ENCODE results near the gene EIF2AK3.

Gene EIF2AK3

GRCh38 chr2:88538362-88538917 lies 88.8 kb downstream of the EIF2AK3 start:
- POLR2A ChIA-PET = no interaction called here
- H3K4me1 ChIP-seq (ENCODE audit: control insufficient read depth, insufficient read depth, low read length) = no peaks in the 10 kb centered on the region
- CTCF ChIA-PET = interaction anchor here (0.6 kb wide), 1 partner anchor 257 kb away, joined by 3 read pairs; no protein-coding TSS in a partner anchor

GRCh38 chr2:88537640-88538039 lies 89.6 kb downstream of the EIF2AK3 start:
- POLR2A ChIA-PET = no interaction called here
- H3K4me1 ChIP-seq (ENCODE audit: control insufficient read depth, insufficient read depth, low read length) = no peaks in the 10 kb centered on the region
- CTCF ChIA-PET = interaction anchor here (0.6 kb wide), 2 partner anchors 59 to 256 kb away, joined by 3 to 4 read pairs; no protein-coding TSS in a partner anchor
- TF ChIP-seq GLIS1 (tag by site-specific recombination; IDR thresholded peaks at IDR 0.05) (0 out of 2 replicates have a peak, but pooled peaks have one; percentile 12), ZIC2 (tag by site-specific recombination; IDR thresholded peaks at IDR 0.05) (no peak)
- no peak overlapping the region for H3K4me3 ChIP-seq (ENCODE audit: low read depth, low read length)
- H3K36me3 ChIP-seq (ENCODE audit: control insufficient read depth in 2 of 2, insufficient read depth in 1 of 2, low read length in 2 of 2) = no peaks in the 10 kb centered on the region
- no peak overlapping the region for H3K27ac ChIP-seq (ENCODE audit: extremely low read depth, low read depth, low read length)
- H3K9me3 ChIP-seq (ENCODE audit: control insufficient read depth, insufficient read depth, low read depth, low read length) = no peaks in the 10 kb centered on the region

More at GRCh38 chr2:88538362-88538917, 88.8 kb downstream of the EIF2AK3 start:
- peak; percentile 49 for TF ChIP-seq SETDB1 (IDR thresholded peaks at IDR 0.05; ENCODE audit: insufficient read length, low read length)
- TF ChIP-seq ZNF544 (tag by site-specific recombination; IDR thresholded peaks at IDR 0.05) = no peak
- TF ChIP-seq, protein P1, sequence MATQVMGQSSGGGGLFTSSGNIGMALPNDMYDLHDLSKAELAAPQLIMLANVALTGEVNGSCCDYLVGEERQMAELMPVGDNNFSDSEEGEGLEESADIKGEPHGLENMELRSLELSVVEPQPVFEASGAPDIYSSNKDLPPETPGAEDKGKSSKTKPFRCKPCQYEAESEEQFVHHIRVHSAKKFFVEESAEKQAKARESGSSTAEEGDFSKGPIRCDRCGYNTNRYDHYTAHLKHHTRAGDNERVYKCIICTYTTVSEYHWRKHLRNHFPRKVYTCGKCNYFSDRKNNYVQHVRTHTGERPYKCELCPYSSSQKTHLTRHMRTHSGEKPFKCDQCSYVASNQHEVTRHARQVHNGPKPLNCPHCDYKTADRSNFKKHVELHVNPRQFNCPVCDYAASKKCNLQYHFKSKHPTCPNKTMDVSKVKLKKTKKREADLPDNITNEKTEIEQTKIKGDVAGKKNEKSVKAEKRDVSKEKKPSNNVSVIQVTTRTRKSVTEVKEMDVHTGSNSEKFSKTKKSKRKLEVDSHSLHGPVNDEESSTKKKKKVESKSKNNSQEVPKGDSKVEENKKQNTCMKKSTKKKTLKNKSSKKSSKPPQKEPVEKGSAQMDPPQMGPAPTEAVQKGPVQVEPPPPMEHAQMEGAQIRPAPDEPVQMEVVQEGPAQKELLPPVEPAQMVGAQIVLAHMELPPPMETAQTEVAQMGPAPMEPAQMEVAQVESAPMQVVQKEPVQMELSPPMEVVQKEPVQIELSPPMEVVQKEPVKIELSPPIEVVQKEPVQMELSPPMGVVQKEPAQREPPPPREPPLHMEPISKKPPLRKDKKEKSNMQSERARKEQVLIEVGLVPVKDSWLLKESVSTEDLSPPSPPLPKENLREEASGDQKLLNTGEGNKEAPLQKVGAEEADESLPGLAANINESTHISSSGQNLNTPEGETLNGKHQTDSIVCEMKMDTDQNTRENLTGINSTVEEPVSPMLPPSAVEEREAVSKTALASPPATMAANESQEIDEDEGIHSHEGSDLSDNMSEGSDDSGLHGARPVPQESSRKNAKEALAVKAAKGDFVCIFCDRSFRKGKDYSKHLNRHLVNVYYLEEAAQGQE (tag by site-specific recombination; IDR thresholded peaks at IDR 0.05) = no peak
- no peaks in the 10 kb centered on the region for H3K36me3 ChIP-seq (ENCODE audit: control insufficient read depth in 2 of 2, insufficient read depth in 1 of 2, low read length in 2 of 2)
- no peaks in the 10 kb centered on the region for H3K9me3 ChIP-seq (ENCODE audit: control insufficient read depth, insufficient read depth, low read depth, low read length)
- H3K27ac ChIP-seq (ENCODE audit: extremely low read depth, low read depth, low read length) = no peak overlapping the region
- H3K4me3 ChIP-seq (ENCODE audit: low read depth, low read length) = no peak overlapping the region

DNA sequence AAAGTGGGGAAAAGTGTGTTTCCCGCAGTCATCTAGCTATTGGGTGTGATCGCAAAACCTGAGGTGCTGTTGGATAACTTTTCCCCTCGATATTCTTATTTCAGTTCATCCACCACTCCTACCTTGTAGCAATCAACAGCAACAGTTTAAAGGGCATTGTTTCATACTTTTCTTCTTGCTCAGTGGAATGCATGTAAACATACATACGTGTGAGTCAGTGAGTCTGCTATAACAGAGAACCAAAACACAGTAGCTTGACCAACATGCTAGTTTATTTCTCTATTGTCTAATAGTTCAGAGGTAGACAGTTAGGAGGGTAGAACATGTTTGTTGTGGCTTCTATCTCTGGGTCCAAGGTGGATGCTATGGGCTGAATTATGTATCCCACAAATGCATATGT lies 97.2 kb downstream of the EIF2AK3 start:
- H3K9me3 ChIP-seq (ENCODE audit: control insufficient read depth, insufficient read depth, low read depth, low read length) = no peaks in the 10 kb centered on the region
- H3K36me3 ChIP-seq (ENCODE audit: control insufficient read depth in 2 of 2, insufficient read depth in 1 of 2, low read length in 2 of 2) = no peaks in the 10 kb centered on the region
- POLR2A ChIA-PET = no interaction called here
- TF ChIP-seq ZNF37A (tag by site-specific recombination; IDR thresholded peaks at IDR 0.05) = no peak
- no peak for TF ChIP-seq ZNF274 (IDR thresholded peaks at IDR 0.05; ENCODE audit: low read length)
- no peak for TF ChIP-seq ZNF274 (tag by site-specific recombination; IDR thresholded peaks at IDR 0.05; ENCODE audit: borderline replicate concordance)
- no peak for TF ChIP-seq REPIN1 (tag by site-specific recombination; IDR thresholded peaks at IDR 0.05; ENCODE audit: low read depth)
- TF ChIP-seq, protein P2, sequence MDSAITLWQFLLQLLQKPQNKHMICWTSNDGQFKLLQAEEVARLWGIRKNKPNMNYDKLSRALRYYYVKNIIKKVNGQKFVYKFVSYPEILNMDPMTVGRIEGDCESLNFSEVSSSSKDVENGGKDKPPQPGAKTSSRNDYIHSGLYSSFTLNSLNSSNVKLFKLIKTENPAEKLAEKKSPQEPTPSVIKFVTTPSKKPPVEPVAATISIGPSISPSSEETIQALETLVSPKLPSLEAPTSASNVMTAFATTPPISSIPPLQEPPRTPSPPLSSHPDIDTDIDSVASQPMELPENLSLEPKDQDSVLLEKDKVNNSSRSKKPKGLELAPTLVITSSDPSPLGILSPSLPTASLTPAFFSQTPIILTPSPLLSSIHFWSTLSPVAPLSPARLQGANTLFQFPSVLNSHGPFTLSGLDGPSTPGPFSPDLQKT (IDR thresholded peaks at IDR 0.05; ENCODE audit: borderline replicate concordance, low read depth, low read length) = no peak
- TF ChIP-seq ZNF132 (tag by site-specific recombination; IDR thresholded peaks at IDR 0.05; ENCODE audit: borderline replicate concordance) = no peak
- no peak for TF ChIP-seq ZNF214 (tag by site-specific recombination; IDR thresholded peaks at IDR 0.05; ENCODE audit: borderline replicate concordance)
- TF ChIP-seq OSR2 (tag by site-specific recombination; IDR thresholded peaks at IDR 0.05) = no peak
- no peak for TF ChIP-seq ZNF473 (tag by site-specific recombination; IDR thresholded peaks at IDR 0.05)
- TF ChIP-seq ZNF658 (tag by site-specific recombination; IDR thresholded peaks at IDR 0.05) = no peak
- no peak for TF ChIP-seq ZNF350 (tag by site-specific recombination; IDR thresholded peaks at IDR 0.05)
- H3K4me1 ChIP-seq (ENCODE audit: control insufficient read depth, insufficient read depth, low read length) = no peaks in the 10 kb centered on the region
- H3K27ac ChIP-seq (ENCODE audit: extremely low read depth, low read depth, low read length) = no peak overlapping the region
- CTCF ChIA-PET = interaction anchor here (0.7 kb wide), 1 partner anchor 11 kb away, joined by 3 read pairs; no protein-coding TSS in a partner anchor
- no peak overlapping the region for H3K4me3 ChIP-seq (ENCODE audit: low read depth, low read length)
